Measurements from ENCODE around the gene OR8D1. TPM values are rescaled to one million over a fixed set of nuclear protein-coding genes. Genes with fewer than 3 reads are reported as not detected.

OR8D1 gene
- total and polyA plus RNA-seq, 2 of the 8 experiments (the other 6 are each of a cell fraction or from before 2014, with no cell fraction given) = not detected

DNA sequence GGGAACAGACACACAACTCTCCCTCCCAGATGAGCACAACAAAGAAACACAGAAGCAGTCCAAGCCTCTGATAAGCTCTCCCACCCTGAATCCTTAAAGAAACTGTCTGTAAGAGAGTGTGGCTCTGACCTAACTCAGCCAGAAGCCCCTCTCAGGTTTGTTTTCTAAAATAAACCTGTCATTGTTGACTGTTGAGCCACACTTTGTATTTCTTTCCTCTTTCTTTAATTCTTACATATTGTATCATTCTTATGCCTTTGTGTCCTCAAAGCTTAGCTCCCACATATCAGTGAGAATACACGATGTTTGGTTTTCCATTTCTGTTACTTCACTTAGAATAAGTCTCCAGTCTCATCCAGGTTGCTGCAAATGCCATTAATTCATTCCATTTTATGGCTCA lies 14.0 kb upstream of the OR8D1 start:
- no peak overlapping the region for H3K23ac ChIP-seq (ENCODE audit: insufficient read length)
- H3K36me3 ChIP-seq (ENCODE audit: control insufficient read depth in 2 of 4, insufficient read depth in 4 of 4, low read length in 3 of 4) = peaks cover 0 to 6% (median 0%) of the 10 kb centered on the region in 4 experiments; a peak in 2 of 8 replicates
- H3K79me2 ChIP-seq (ENCODE audit: control insufficient read depth in 1 of 2, insufficient read depth in 2 of 2, low read length in 2 of 2) = no peaks in the 10 kb centered on the region
- peak; percentile 60 for FAIRE-seq
- H3K23me2 ChIP-seq (ENCODE audit: low read depth, low read length) = no peaks in the 10 kb centered on the region
- no peak overlapping the region for H2AK5ac ChIP-seq (ENCODE audit: low read depth, low read length)
- no peaks in the 10 kb centered on the region for H3K79me1 ChIP-seq (ENCODE audit: low read depth, low read length)
- H2BK20ac ChIP-seq (ENCODE audit: low read length) = no peak overlapping the region
- H4K20me1 ChIP-seq (replicated peaks in 1 of 2; ENCODE audit: control insufficient read depth in 1 of 2, insufficient read depth in 2 of 2, low read length in 2 of 2) = no peaks in the 10 kb centered on the region
- H3K4ac ChIP-seq (replicated peaks; ENCODE audit: insufficient read length, low read depth, low read length) = no peak overlapping the region
- H2BK120ac ChIP-seq (replicated peaks; ENCODE audit: low read depth, low read length) = no peak overlapping the region
- H3K9ac ChIP-seq (replicated peaks in 1 of 4; ENCODE audit: extremely low read depth in 1 of 4, low read depth in 3 of 4, low read length in 3 of 4) = no peak overlapping the region
- POLR2A ChIA-PET (ENCODE audit: partially characterized antibody) = no interaction called here
- DNase-seq (ENCODE audit: low read depth in 1 of 2, low spot score in 2 of 2) = no peak
- CTCF ChIA-PET (ENCODE audit: partially characterized antibody) = interaction anchor here (1.2 kb wide), 1 partner anchor 28 kb away, joined by 3 read pairs; no protein-coding TSS in a partner anchor
- H4K5ac ChIP-seq (ENCODE audit: insufficient read length, low read depth, low read length) = no peak overlapping the region
- H3K27ac ChIP-seq (ENCODE audit: low read depth, low read length) = no peak overlapping the region
- no peak overlapping the region for H2BK15ac ChIP-seq (ENCODE audit: low read length)
- H2BK5ac ChIP-seq (ENCODE audit: low read depth, low read length) = no peak overlapping the region
- WGBS, 2 experiments (ENCODE audit: extremely low coverage in 1 of 2, insufficient coverage in 1 of 2, insufficient read length in 1 of 2, insufficient replicate concordance in 2 of 2, low coverage in 1 of 2, low lambda C conversion rate in 2 of 2, missing lambda C conversion rate in 1 of 2) = 100% methylated on average over 1 of the region's 1 CpG; no CpG with 5 or more reads in 1 of the 2 experiments
- H3K4me3 ChIP-seq (ENCODE audit: extremely low read depth in 1 of 4, insufficient read depth in 2 of 4, low read depth in 3 of 4, low read length in 4 of 4) = no peak overlapping the region
- H3K4me1 ChIP-seq (replicated peaks in 1 of 4; ENCODE audit: control insufficient read depth in 3 of 4, insufficient read depth in 4 of 4, low read length in 3 of 4) = no peaks in the 10 kb centered on the region
- no peak overlapping the region for H2AFZ ChIP-seq (ENCODE audit: low read length)
- H2BK12ac ChIP-seq (ENCODE audit: low read depth, low read length) = no peak overlapping the region
- no peak overlapping the region for H3K14ac ChIP-seq (ENCODE audit: insufficient read length)
- H3K18ac ChIP-seq (ENCODE audit: extremely low read depth, low read length) = no peak overlapping the region
- no peaks in the 10 kb centered on the region for H3K27me3 ChIP-seq (replicated peaks in 1 of 4; ENCODE audit: control insufficient read depth in 3 of 4, extremely low read depth in 1 of 4, insufficient read depth in 3 of 4, low read length in 3 of 4)
- H4K91ac ChIP-seq (replicated peaks; ENCODE audit: insufficient read length, low read length) = no peak overlapping the region
- H4K8ac ChIP-seq (ENCODE audit: extremely low read depth, insufficient read depth, low read length) = no peak overlapping the region
- no peak overlapping the region for H3K4me2 ChIP-seq (ENCODE audit: insufficient read depth in 1 of 2, low read depth in 2 of 2, low read length in 2 of 2)
- H3K9me3 ChIP-seq (ENCODE audit: insufficient read depth in 2 of 2, low read depth in 1 of 2, low read length in 1 of 2) = peaks cover 6 to 15% of the 10 kb centered on the region in 2 experiments
- H3K56ac ChIP-seq (replicated peaks; ENCODE audit: insufficient read length, low read depth, low read length) = no peak overlapping the region
- TF ChIP-seq ASH2L (IDR thresholded peaks at IDR 0.05; ENCODE audit: low read length) (no peak), EP300 (IDR thresholded peaks at IDR 0.05; ENCODE audit: borderline replicate concordance in 1 of 2, low read depth in 2 of 2, low read length in 2 of 2) (no peak), SP1 (IDR thresholded peaks at IDR 0.05; ENCODE audit: low read depth, low read length) (no peak), BACH1 (IDR thresholded peaks at IDR 0.05; ENCODE audit: low read length) (no peak), RFX5 (IDR thresholded peaks at IDR 0.05; ENCODE audit: borderline replicate concordance, low read depth, low read length) (no peak), CTBP2 (IDR thresholded peaks at IDR 0.05; ENCODE audit: borderline replicate concordance, insufficient read depth, insufficient read length, low read length) (no peak), FOSL1 (IDR thresholded peaks at IDR 0.05; ENCODE audit: insufficient read depth, low read depth, low read length) (no peak), CBX8 (IDR thresholded peaks at IDR 0.05; ENCODE audit: borderline replicate concordance, low read depth, low read length) (no peak), CREB1 (IDR thresholded peaks at IDR 0.05) (no peak), CEBPB (IDR thresholded peaks at IDR 0.05; ENCODE audit: low read depth, low read length) (no peak), EGR1 (IDR thresholded peaks at IDR 0.05; ENCODE audit: borderline replicate concordance, low read depth, low read length) (no peak), SRF (IDR thresholded peaks at IDR 0.05; ENCODE audit: low read depth, low read length) (no peak), CBX5 (IDR thresholded peaks at IDR 0.05; ENCODE audit: low read depth, low read length) (no peak)
- TF ChIP-seq, protein P1, sequence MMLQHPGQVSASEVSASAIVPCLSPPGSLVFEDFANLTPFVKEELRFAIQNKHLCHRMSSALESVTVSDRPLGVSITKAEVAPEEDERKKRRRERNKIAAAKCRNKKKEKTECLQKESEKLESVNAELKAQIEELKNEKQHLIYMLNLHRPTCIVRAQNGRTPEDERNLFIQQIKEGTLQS (IDR thresholded peaks at IDR 0.05; ENCODE audit: insufficient read depth, low read depth, low read length) = no peak
